ENCODE measurements around the gene CELF2. TPM values are rescaled to one million over a fixed set of nuclear protein-coding genes. Genes with fewer than 3 reads are reported as not detected.

The CELF2 gene
- total RNA-seq, 2 donors from 2014 or later, result 10.4 to 11.2 TPM

GRCh38 chr10:11329062-11329673 is 311.5 kb downstream of the CELF2 start:
- intact Hi-C loops (cut with DNase I), result no loop called here
- no peak for ATAC-seq
- 49 to 59% methylated on average over 12 of the region's 12 CpGs for WGBS, 2 donors
- Histone ChIP-seq H3K9me3 (no peaks in the 10 kb centered on the region), H3K27me3 (no peaks in the 10 kb centered on the region), H3K27ac (no peak overlapping the region), H3K36me3 (replicated peaks in 1 of 2; ENCODE audit: insufficient read depth in 1 of 2, low read depth in 2 of 2) (no peaks in the 10 kb centered on the region), H3K4me3 (no peak overlapping the region), H3K4me1 (no peaks in the 10 kb centered on the region)
- no peak for DNase-seq
- TF ChIP-seq CTCF (IDR thresholded peaks at IDR 0.05) (no peak), POLR2A (IDR thresholded peaks at IDR 0.05) (no peak)

GRCh38 chr10:11330383-11331045 is 312.8 kb downstream of the CELF2 start:
- WGBS, 2 donors, result 66% methylated on average over 8 of the region's 8 CpGs
- no peak for TF ChIP-seq POLR2A (IDR thresholded peaks at IDR 0.05)
- no peak for TF ChIP-seq CTCF (IDR thresholded peaks at IDR 0.05)
- Histone ChIP-seq H3K4me1 (no peaks in the 10 kb centered on the region), H3K27me3 (no peaks in the 10 kb centered on the region), H3K36me3 (replicated peaks in 1 of 2; ENCODE audit: insufficient read depth in 1 of 2, low read depth in 2 of 2) (no peaks in the 10 kb centered on the region), H3K9me3 (no peaks in the 10 kb centered on the region), H3K27ac (no peak overlapping the region), H3K4me3 (no peak overlapping the region)
- DNase-seq (no peak), ATAC-seq (no peak)
- intact Hi-C loops (cut with DNase I), result no loop called here

GRCh38 chr10:11331046-11331577 is 313.4 kb downstream of the CELF2 start:
- no peak overlapping the region for H3K4me3 ChIP-seq
- no peak overlapping the region for H3K27ac ChIP-seq
- no peak for ATAC-seq
- no peaks in the 10 kb centered on the region for H3K9me3 ChIP-seq
- DNase-seq, result no peak
- no peaks in the 10 kb centered on the region for H3K4me1 ChIP-seq
- intact Hi-C loops (cut with DNase I), result no loop called here
- no peaks in the 10 kb centered on the region for H3K27me3 ChIP-seq
- no peaks in the 10 kb centered on the region for H3K36me3 ChIP-seq (replicated peaks in 1 of 2; ENCODE audit: insufficient read depth in 1 of 2, low read depth in 2 of 2)
- TF ChIP-seq CTCF (IDR thresholded peaks at IDR 0.05) (no peak), POLR2A (IDR thresholded peaks at IDR 0.05) (no peak)

GRCh38 chr10:11331726-11332125 is 314.1 kb downstream of the CELF2 start:
- no peak overlapping the region for H3K27ac ChIP-seq
- ATAC-seq (no peak), DNase-seq (no peak)
- TF ChIP-seq CTCF (IDR thresholded peaks at IDR 0.05) (no peak), POLR2A (IDR thresholded peaks at IDR 0.05) (no peak)
- H3K27me3 ChIP-seq, result no peaks in the 10 kb centered on the region
- no peaks in the 10 kb centered on the region for H3K9me3 ChIP-seq
- no peaks in the 10 kb centered on the region for H3K4me1 ChIP-seq
- no peak overlapping the region for H3K4me3 ChIP-seq
- 70 to 81% methylated on average over 3 of the region's 3 CpGs for WGBS, 2 donors
- H3K36me3 ChIP-seq (replicated peaks in 1 of 2; ENCODE audit: insufficient read depth in 1 of 2, low read depth in 2 of 2), result no peaks in the 10 kb centered on the region
- intact Hi-C loops (cut with DNase I), result no loop called here

GRCh38 chr10:11332846-11333245 is 315.2 kb downstream of the CELF2 start:
- Histone ChIP-seq H3K27me3 (no peaks in the 10 kb centered on the region), H3K27ac (no peak overlapping the region), H3K36me3 (replicated peaks in 1 of 2; ENCODE audit: insufficient read depth in 1 of 2, low read depth in 2 of 2) (no peaks in the 10 kb centered on the region), H3K4me3 (no peak overlapping the region), H3K9me3 (no peaks in the 10 kb centered on the region), H3K4me1 (no peaks in the 10 kb centered on the region)
- ATAC-seq, result no peak
- 76 to 81% methylated on average over 10 of the region's 10 CpGs for WGBS, 2 donors
- intact Hi-C loops (cut with DNase I), result no loop called here
- DNase-seq, result no peak
- TF ChIP-seq POLR2A (IDR thresholded peaks at IDR 0.05) (no peak), CTCF (IDR thresholded peaks at IDR 0.05) (no peak)

Data from body of pancreas (tissue), 4 donors.